ENCODE data around the gene SEMA4D.

DNA sequence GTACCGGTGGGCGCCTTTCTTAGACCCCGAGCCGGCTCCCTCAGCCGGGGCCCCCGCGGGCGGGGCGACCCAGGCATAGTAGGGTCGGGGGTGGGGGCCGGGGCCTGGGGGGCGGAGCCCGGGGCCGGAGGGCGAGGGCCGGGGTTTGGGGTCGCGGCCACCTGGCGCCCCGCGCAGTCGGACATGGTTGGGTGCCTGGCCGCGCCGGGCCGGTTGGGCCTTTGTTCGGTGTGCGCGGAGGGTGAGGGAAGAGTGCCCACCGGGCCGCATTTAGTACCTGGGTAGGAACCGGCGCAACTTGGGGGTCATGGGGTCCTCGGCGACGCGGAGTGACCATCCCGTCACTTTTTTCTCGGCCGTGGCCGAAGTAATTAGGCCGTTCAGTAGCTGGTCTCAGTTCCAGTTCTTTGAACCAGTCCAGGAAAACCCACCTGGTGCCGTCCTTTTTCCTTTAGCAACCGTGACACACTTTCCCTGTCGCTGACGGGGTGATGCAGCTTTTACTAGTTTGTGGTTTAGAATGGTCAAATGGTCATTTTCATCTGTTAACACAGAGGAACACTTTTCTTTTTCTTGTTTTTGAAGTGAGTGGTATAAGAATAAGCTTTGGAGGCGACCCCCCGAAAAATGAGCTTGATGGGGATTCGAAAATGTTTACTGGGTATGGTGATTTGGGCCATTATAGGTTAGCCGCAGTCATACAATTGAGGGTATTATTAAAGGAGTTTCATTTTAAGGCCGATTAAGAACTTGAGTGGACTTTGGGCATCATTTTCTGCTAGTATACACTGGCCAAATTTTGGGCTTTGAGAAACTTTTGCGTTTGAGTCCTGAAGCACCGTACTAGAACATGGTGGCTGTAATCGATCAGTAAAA is 186.3 kb downstream of the SEMA4D start:
- TF ChIP-seq MAX (IDR thresholded peaks at IDR 0.05) (no peak), TCF12 (IDR thresholded peaks at IDR 0.05; ENCODE audit: low read depth) (no peak), REST (IDR thresholded peaks at IDR 0.05; ENCODE audit: low read depth) (no peak)

Measured in Ishikawa (cell line).